Uterus (tissue), 2 donors: ENCODE data around the gene GNB1.

Experiments used
- POLR2A ChIP-seq, 2 donors: fragments of 450-650 bp; IDR thresholded peaks; one replicate each; pipeline ENCODE4 v1.6.1; 2016; ENCODE audit warnings: antibody characterized with exemption in 2 of 2, mild to moderate bottlenecking in 1 of 2, moderate library complexity in 1 of 2
- TF ChIP-seq, protein P1 (sequence below), 4 experiments: fragments of 200-600 bp in 2 of 4; fragments of 450-650 bp in 2 of 4; sonication (generic) in 2 of 4; IDR thresholded peaks; one replicate each; pipeline ENCODE4 v1.5.1; 2016 to 2019; ENCODE audit warnings: antibody characterized with exemption in 4 of 4, mild to moderate bottlenecking in 2 of 4, moderate library complexity in 1 of 4

- TF ChIP-seq POLR2A (IDR thresholded peaks at IDR 0.05): no peak
- TF ChIP-seq, protein P1, sequence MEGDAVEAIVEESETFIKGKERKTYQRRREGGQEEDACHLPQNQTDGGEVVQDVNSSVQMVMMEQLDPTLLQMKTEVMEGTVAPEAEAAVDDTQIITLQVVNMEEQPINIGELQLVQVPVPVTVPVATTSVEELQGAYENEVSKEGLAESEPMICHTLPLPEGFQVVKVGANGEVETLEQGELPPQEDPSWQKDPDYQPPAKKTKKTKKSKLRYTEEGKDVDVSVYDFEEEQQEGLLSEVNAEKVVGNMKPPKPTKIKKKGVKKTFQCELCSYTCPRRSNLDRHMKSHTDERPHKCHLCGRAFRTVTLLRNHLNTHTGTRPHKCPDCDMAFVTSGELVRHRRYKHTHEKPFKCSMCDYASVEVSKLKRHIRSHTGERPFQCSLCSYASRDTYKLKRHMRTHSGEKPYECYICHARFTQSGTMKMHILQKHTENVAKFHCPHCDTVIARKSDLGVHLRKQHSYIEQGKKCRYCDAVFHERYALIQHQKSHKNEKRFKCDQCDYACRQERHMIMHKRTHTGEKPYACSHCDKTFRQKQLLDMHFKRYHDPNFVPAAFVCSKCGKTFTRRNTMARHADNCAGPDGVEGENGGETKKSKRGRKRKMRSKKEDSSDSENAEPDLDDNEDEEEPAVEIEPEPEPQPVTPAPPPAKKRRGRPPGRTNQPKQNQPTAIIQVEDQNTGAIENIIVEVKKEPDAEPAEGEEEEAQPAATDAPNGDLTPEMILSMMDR (IDR thresholded peaks at IDR 0.05): no peak
Measured at GRCh38 chr1:1773874-1774273, 117.0 kb downstream of the GNB1 start.
